GM13976 (cell line): ENCODE results near the gene TOX4.

Experiments used
- DNase-seq: peaks from one replicate; pipeline ENCODE4 v3.0.0; 2012; ENCODE audit warnings: low spot score
- in situ Hi-C: fragments of 300-500 bp; cut with MboI; formaldehyde crosslinking; loops from one replicate; pipeline ENCODE4 v1.12.0; 2022; ENCODE audit warnings: low sequenced_read_pairs, mixed read lengths, inconsistent platforms; ENCODE audit not compliant: unreplicated experiment
- TF ChIP-seq, protein P1 (sequence below): IDR thresholded peaks from 2 replicates; pipeline ENCODE4 v1.5.1; 2012; ENCODE audit warnings: borderline replicate concordance, mild to moderate bottlenecking; ENCODE audit not compliant: insufficient read depth; ENCODE audit errors: extremely low read depth, missing control alignments, control extremely low read depth

TOX4 gene

DNA sequence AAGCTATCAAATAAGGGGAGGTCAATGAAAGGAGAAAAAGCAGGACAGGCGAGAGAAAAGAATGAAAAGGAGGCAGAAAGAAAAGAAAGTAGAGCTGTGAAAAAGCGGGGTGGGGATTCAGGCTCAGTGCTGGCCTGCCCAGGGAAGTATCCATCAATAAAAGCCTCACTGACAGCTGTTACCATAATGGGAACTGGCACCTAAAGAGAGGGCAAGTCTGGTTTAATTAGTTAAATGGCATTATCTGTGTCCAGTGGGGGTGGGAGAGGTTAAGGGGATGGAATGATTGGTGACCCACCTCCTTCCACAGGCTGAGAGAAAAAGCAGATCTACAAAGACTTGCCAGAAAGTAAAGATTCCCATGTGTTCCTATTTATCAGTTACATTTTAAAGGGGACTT, 41.7 kb downstream of the TOX4 start:
- DNase-seq: no peak
- in situ Hi-C loops: no loop called here
- TF ChIP-seq, protein P1, sequence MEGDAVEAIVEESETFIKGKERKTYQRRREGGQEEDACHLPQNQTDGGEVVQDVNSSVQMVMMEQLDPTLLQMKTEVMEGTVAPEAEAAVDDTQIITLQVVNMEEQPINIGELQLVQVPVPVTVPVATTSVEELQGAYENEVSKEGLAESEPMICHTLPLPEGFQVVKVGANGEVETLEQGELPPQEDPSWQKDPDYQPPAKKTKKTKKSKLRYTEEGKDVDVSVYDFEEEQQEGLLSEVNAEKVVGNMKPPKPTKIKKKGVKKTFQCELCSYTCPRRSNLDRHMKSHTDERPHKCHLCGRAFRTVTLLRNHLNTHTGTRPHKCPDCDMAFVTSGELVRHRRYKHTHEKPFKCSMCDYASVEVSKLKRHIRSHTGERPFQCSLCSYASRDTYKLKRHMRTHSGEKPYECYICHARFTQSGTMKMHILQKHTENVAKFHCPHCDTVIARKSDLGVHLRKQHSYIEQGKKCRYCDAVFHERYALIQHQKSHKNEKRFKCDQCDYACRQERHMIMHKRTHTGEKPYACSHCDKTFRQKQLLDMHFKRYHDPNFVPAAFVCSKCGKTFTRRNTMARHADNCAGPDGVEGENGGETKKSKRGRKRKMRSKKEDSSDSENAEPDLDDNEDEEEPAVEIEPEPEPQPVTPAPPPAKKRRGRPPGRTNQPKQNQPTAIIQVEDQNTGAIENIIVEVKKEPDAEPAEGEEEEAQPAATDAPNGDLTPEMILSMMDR: no peak

DNA sequence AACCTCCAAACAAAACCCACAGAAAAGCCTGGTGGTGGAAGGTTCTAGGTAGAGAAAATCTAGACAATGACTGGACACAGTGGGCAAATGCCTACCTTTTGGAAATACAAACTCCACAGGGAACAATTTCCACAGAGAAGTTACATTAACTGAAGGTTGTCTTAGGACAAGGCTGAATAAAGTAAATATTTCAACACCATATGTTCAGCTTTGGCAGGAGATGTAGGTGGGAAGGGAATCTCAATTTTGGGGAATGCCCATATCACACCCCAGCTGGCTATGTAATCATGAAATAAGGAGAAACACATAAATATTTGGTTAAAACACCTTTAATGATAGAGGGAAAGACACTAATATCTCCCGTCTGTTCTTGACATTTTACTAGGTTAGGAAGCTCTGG, 43.8 kb downstream of the TOX4 start:
- no peak for DNase-seq
- in situ Hi-C loops: no loop called here
- TF ChIP-seq, protein P1: no peak

DNA sequence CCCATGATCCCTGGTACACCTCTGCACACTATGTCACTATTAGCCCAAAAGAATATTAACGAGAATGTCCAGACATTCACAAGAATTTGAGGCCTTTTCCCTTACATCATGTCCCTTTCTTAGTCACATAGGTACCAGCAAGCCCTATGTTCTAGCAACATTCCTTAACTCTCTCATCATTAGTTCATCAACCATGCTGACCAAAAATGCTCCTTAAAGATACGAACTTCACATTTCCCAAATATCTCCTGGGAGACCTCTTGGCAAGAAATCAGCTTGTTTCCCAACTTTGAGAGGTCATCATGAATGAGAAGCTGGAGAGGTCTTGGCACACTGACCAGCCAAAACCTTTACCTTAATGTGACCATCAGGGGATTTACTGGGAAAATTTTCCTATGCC, 44.5 kb downstream of the TOX4 start:
- TF ChIP-seq, protein P1: no peak
- in situ Hi-C loops: no loop called here
- no peak for DNase-seq

DNA sequence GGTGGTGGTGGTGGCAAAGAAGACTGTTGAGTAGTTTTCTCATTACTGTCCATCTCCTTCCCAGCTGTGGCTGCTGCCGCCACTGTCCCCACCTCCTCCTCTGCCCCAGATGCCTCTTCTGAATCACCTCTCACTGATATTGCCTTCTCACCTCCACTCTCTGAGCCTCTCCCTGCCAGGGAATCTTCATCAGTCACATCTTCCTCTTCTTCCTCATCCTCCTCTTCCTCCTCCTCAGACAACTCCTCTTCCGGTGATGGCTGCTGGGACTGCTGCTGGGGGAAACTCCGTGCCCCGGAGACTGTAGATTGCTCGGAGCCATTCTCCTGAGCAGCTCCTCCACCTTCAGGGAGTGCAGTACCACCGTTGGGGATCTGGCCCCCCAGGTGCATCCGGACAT, 46.2 kb downstream of the TOX4 start:
- no peak for DNase-seq

DNA sequence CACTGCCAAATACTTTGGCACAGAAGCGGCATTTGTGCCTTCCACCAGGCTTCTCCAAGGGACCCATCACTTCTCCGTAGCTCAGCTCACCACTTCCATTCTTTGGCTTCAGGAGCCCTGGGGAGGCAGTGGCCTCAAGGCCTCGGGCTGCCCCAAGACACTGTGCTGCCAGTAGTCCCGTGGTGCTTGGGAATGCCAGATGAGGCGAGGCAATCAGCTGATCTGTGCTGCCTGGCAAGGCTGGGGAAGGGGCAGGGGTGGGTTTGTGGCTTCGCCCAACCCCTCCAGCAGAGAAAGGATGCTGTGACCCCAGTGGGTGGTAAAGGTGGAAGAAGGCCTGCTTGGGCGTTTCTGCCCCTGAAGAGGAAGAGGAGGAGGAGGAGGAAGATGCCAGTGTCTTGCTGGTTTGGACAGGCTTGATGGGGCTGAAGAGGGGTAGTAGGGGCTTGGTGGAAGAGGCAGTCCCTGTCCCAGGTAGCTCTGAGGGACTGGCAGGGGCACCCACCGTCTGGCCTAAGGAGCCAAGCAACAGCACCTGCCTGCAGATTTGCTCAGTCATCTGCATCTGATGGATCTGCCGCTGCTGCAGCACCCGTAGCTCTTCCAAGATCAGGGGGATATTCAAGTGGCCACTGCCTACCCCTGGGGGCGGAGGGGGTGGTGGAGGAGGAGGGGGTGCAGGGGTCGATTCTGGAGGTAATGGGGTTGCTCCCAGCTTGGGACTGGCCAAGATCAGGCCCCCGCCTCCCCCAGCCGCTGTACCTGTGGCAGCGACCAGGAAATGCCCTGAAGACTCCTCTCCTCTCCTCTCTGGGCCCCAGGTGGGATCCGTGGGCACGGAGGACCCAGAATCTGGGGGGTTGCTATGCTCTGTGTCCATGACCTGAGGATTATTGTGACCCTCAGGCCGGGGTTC, 47.8 kb downstream of the TOX4 start:
- TF ChIP-seq, protein P1: no peak
- DNase-seq: no peak
- in situ Hi-C loops: no loop called here

More for the DNA sequence above, 46.2 kb downstream of the TOX4 start:
- TF ChIP-seq, protein P1: no peak
- in situ Hi-C loops: no loop called here

DNA sequence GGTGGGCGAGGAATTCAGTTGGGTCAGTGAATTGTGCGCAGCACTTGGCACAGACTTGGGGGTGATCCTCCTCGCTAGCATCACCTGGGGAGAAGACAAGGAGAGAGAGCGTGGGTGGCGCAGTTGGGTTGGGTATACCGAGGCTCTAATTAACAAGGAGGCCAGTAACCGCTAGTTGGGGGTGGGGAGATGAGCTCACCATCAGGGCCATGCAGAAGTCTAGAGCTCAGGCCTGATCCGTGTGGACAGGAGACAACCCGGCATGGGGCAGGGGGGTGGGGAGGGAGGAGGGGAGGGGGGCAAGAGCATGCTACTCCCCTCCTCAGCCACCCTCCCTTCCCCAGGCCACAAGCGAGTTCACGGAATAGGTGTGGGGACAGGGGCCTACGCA, 48.6 kb downstream of the TOX4 start:
- TF ChIP-seq, protein P1: no peak
- in situ Hi-C loops: no loop called here
- DNase-seq: no peak
